HepG2 (cell line): ENCODE results near the gene NKAIN2. TPM values are rescaled to one million over a fixed set of nuclear protein-coding genes. Genes with fewer than 3 reads are reported as not detected.
A peak's percentile ranks its signal among the peaks of the same experiment; 100 is the strongest.
"Not testable (repeated sequence)": the region's sequence is repeated elsewhere in the genome, so short reads cannot be mapped to it uniquely, and the experiment has no call there.

Experiments
- ATAC-seq: fragments of 200-7000 bp; cut with Tn5 transposase; 3 replicates; pipeline ENCODE4 v1.9.1; 2020; ENCODE audit warnings: mild to moderate bottlenecking, moderate library complexity
- BruUV-seq: library from RNA; stranded (reverse); fragments of 400-500 nt; replicated peaks from 2 replicates; lab custom pipeline; 2021; lab: Mats Ljungman, UMichigan
- CTCF ChIA-PET: fragments of 300-600 bp; formaldehyde crosslinking; extraction: SDS; loops from one replicate; lab custom pipeline; 2021; ENCODE audit warnings: low total read pairs, inconsistent platforms, low intra/inter-chr PET ratio; lab: Yijun Ruan, JAX
- POLR2A ChIA-PET: fragments of 350-600 bp; sonication (Branson Sonifier 250); formaldehyde crosslinking; loops from one replicate; lab custom pipeline; 2020; ENCODE audit warnings: antibody characterized with exemption, inconsistent platforms; lab: Yijun Ruan, JAX
- DNase-seq: peaks from one replicate; pipeline ENCODE4 v3.0.0-alpha.2; 2015; ENCODE audit warnings: low spot score
- FAIRE-seq: peaks from 3 replicates; lab custom pipeline; 2011; peaks lifted over from hg19 to GRCh38; lab: Jason Lieb, UNC
- H2AFZ ChIP-seq: one replicate; pipeline ENCODE4 v1.6.1; 2011; ENCODE audit warnings: low read length, inconsistent platforms
- H3K27ac ChIP-seq: fragments of 300-600 bp; 3 replicates; pipeline ENCODE4 v1.8.0; 2011; ENCODE audit warnings: mixed run types, mild to moderate bottlenecking, mixed read lengths, low read length, inconsistent platforms; ENCODE audit not compliant: insufficient read depth; ENCODE audit errors: extremely low read length
- H3K27me3 ChIP-seq, 2 experiments: fragments of 200-600 bp in 1 of 2; 2 replicates in 1 of 2; 3 replicates in 1 of 2; pipeline versions ENCODE4 v1.6.0 to v1.8.0; 2011; ENCODE audit warnings: low read length in 2 of 2, mild to moderate bottlenecking in 2 of 2, moderate library complexity in 2 of 2, inconsistent platforms in 1 of 2; ENCODE audit not compliant: insufficient read depth in 2 of 2, control insufficient read depth in 1 of 2
- H3K36me3 ChIP-seq, 2 experiments: fragments of 200-600 bp in 1 of 2; replicated peaks in 1 of 2; 2 replicates in 1 of 2; 3 replicates in 1 of 2; pipeline versions ENCODE4 v1.5.1 to v1.8.0; 2011; ENCODE audit warnings: low read length in 2 of 2, inconsistent platforms in 1 of 2; ENCODE audit not compliant: insufficient read depth in 2 of 2, control insufficient read depth in 1 of 2
- H3K4me1 ChIP-seq: 2 replicates; pipeline ENCODE4 v1.5.1; 2012; ENCODE audit warnings: low read length, inconsistent platforms; ENCODE audit not compliant: insufficient read depth
- H3K4me2 ChIP-seq: 2 replicates; pipeline ENCODE4 v1.6.0; 2011; ENCODE audit warnings: low read depth, low read length, inconsistent platforms
- H3K4me3 ChIP-seq, 3 experiments: fragments of 200-600 bp in 1 of 3; sonication (generic), shearing (Covaris generic) in 1 of 3; replicated peaks in 1 of 3; 2 replicates each; pipeline ENCODE4 v1.5.1; 2011 to 2016; ENCODE audit warnings: low read length in 3 of 3, inconsistent platforms in 2 of 3, low read depth in 2 of 3, mild to moderate bottlenecking in 2 of 3, control low read depth in 1 of 3, mixed read lengths in 1 of 3; ENCODE audit not compliant: insufficient read depth in 1 of 3
- H3K79me2 ChIP-seq: one replicate; pipeline ENCODE4 v1.6.1; 2011; ENCODE audit warnings: low read length, inconsistent platforms; ENCODE audit not compliant: insufficient read depth
- H3K9ac ChIP-seq: 2 replicates; pipeline ENCODE4 v1.6.0; 2011; ENCODE audit warnings: mild to moderate bottlenecking, low read depth, low read length, inconsistent platforms; ENCODE audit not compliant: insufficient read depth
- H3K9me3 ChIP-seq: 2 replicates; pipeline ENCODE4 v1.5.1; 2012; ENCODE audit warnings: mild to moderate bottlenecking, low read length
- H4K20me1 ChIP-seq: 2 replicates; pipeline ENCODE4 v1.6.0; 2011; ENCODE audit warnings: inconsistent platforms, mild to moderate bottlenecking, low read length, moderate library complexity; ENCODE audit not compliant: insufficient read depth
- KLF12 ChIP-seq: sonication (generic); formaldehyde crosslinking; IDR thresholded peaks from 2 replicates; pipeline ENCODE4 v1.4.0; 2020; ENCODE audit warnings: missing genetic modification reagents, borderline replicate concordance
- MAFF ChIP-seq: IDR thresholded peaks from 2 replicates; pipeline ENCODE4 v1.6.1; 2011; ENCODE audit warnings: low read depth, low read length, improper control_type of control experiment
- MAFK ChIP-seq, 2 experiments: IDR thresholded peaks in 1 of 2; conservative IDR thresholded peaks in 1 of 2; 2 replicates each; pipeline ENCODE4 v1.6.1; 2011; ENCODE audit warnings: improper control_type of control experiment in 2 of 2, low read length in 2 of 2
- RXRA ChIP-seq: sonication (generic); formaldehyde crosslinking; IDR thresholded peaks from 2 replicates; pipeline ENCODE4 v1.5.1; 2020; ENCODE audit warnings: missing genetic modification reagents
- WGBS: methylation state at CpG from one replicate; pipeline ENCODE4 v1.1.6; 2017; ENCODE audit warnings: low lambda C conversion rate; 5-methylcytosine and 5-hydroxymethylcytosine counted together
- in situ Hi-C: cut with HindIII; loops from 2 replicates; pipeline ENCODE4 v1.10.0; 2017; ENCODE audit warnings: low pct_unique_long_range_greater_than_20kb; ENCODE audit not compliant: extremely low pct_ligation_motif_present
- intact Hi-C: fragments of 100-400 bp; cut with micrococcal nuclease; formaldehyde crosslinking; loops from one replicate; pipeline ENCODE4 v1.10.0; 2022; ENCODE audit not compliant: unreplicated experiment
- polyA plus RNA-seq, 8 experiments: library from polyadenylated mRNA; depleted of rRNA in 3 of 8; stranded (reverse) in 7 of 8; unstranded in 1 of 8; fragments of >200 nt; fragmentation: Illumina TruSeq in 4 of 8; extraction: Trizol in 4 of 8; gene quantifications; 2 replicates each; pipeline versions ENCODE4 v1.2.1 to v1.2.3, GENCODE V29; 2011 to 2016; ENCODE audit warnings: low read depth in 4 of 8, missing spikeins in 1 of 8, mixed read lengths in 1 of 8; ENCODE audit not compliant: insufficient read depth in 1 of 8
- total RNA-seq, 5 experiments: library from RNA; depleted of rRNA; stranded (reverse); fragments of >200 nt; fragmentation: Illumina TruSeq; extraction: Trizol; gene quantifications; 2 replicates each; pipeline ENCODE4 v1.2.3, GENCODE V29; 2016; ENCODE audit warnings: low read depth in 1 of 5
- TF ChIP-seq, protein P1 (sequence below): sonication (generic); formaldehyde crosslinking; IDR thresholded peaks from 2 replicates; pipeline ENCODE4 v1.4.0; 2020; ENCODE audit warnings: missing genetic modification reagents, borderline replicate concordance

Gene NKAIN2
- total and polyA plus RNA-seq, 2 of the 13 experiments (the other 11 are each of a cell fraction or from before 2014, with no cell fraction given), result not detected

DNA sequence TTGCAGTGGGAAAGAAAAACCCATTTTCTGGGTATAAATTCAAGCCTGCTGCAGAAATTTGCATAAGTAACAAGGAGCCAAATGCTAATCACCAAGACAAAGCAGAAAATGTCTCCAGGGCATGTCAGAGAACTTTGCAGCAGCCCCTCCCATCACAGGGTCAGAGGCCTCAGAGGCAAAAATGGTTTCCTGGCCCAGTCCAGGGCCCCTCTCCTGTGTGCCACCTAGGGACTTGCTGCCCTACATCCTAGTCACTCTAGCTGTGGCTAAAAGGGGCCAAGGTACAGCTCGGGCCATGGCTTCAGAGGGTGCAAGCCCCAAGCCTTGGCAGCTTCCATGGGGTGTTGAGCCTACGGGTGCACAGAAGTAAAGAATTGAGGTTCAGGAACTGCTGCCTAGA, 497.2 kb downstream of the NKAIN2 start:
- CTCF ChIA-PET, result not testable (repeated sequence)

DNA sequence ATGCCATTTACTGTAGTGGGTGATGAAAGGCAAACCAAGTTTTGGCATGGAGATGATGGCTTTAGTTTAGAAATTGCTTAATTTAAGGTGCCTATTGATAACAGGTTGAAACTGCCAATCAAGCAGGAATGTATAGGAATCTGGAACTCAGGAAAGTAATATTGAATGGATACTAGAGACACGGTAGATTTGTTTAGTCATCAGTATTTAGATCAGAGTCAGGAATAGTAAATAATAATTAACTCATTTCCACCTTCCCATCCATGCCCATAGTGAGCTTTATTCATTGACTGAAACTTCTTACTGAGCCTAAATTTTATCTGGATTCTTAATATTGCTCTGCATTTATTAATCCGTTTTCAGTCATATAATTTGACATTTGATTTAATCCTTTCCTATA, 500.3 kb downstream of the NKAIN2 start:
- intact Hi-C loops, result no loop called here
- Histone ChIP-seq H3K27me3 (no peaks in the 10 kb centered on the region), H3K27ac (no peak overlapping the region), H2AFZ (no peak overlapping the region), H4K20me1 (no peaks in the 10 kb centered on the region), H3K4me2 (no peak overlapping the region), H3K4me1 (no peaks in the 10 kb centered on the region), H3K9me3 (peaks cover 25% of the 10 kb centered on the region), H3K4me3 (no peak overlapping the region), H3K9ac (no peak overlapping the region), H3K79me2 (no peaks in the 10 kb centered on the region), H3K36me3 (no peaks in the 10 kb centered on the region)
- no peak for DNase-seq
- FAIRE-seq, result no peak
- in situ Hi-C loops, result no loop called here
- POLR2A ChIA-PET, result no interaction called here
- TF ChIP-seq MAFK (conservative IDR thresholded peaks at IDR 0.05 in 1 of 2, IDR thresholded peaks at IDR 0.05 in 1 of 2; ENCODE audit: low read length in 2 of 2) (peak; percentile 78 to 84), KLF12 (CRISPR knock-in tag) (no peak), MAFF (peak; percentile 68), RXRA (CRISPR knock-in tag) (no peak)
- TF ChIP-seq, protein P1, sequence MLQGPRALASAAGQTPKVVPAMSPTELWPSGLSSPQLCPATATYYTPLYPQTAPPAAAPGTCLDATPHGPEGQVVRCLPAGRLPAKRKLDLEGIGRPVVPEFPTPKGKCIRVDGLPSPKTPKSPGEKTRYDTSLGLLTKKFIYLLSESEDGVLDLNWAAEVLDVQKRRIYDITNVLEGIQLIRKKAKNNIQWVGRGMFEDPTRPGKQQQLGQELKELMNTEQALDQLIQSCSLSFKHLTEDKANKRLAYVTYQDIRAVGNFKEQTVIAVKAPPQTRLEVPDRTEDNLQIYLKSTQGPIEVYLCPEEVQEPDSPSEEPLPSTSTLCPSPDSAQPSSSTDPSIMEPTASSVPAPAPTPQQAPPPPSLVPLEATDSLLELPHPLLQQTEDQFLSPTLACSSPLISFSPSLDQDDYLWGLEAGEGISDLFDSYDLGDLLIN (CRISPR knock-in tag), result no peak
- WGBS, result 5% methylated on average over 2 of the region's 2 CpGs
- CTCF ChIA-PET, result no interaction called here
- no peak for ATAC-seq
- BruUV-seq, result no TSS peak

More for the DNA sequence above, 497.2 kb downstream of the NKAIN2 start:
- H3K4me2 ChIP-seq, in situ Hi-C loops, H3K36me3 ChIP-seq, H3K79me2 ChIP-seq, BruUV-seq, POLR2A ChIA-PET, DNase-seq, H2AFZ ChIP-seq, FAIRE-seq, H3K4me1 ChIP-seq, H3K27me3 ChIP-seq, intact Hi-C loops, H3K27ac ChIP-seq, H3K4me3 ChIP-seq, H4K20me1 ChIP-seq, H3K9ac ChIP-seq, ATAC-seq: not testable (repeated sequence)
- H3K9me3 ChIP-seq, result peaks cover 25% of the 10 kb centered on the region
- WGBS, result 89% methylated on average over 1 of the region's 2 CpGs
